ENCODE data around the gene SP6.

The SP6 gene

GRCh38 chr17:47819475-47819874, 31.5 kb downstream of the SP6 start:
- H3K27me3 ChIP-seq: no peaks in the 10 kb centered on the region
- no peak for TF ChIP-seq CTCF (IDR thresholded peaks at IDR 0.05)
- no peak overlapping the region for H3K27ac ChIP-seq
- no peaks in the 10 kb centered on the region for H3K9me3 ChIP-seq
- H3K36me3 ChIP-seq: peaks cover 61% of the 10 kb centered on the region
- H3K4me1 ChIP-seq (ENCODE audit: control insufficient read depth in 1 of 2, insufficient read depth in 1 of 2, low read depth in 1 of 2, low read length in 1 of 2): peaks cover 13 to 25% of the 10 kb centered on the region in 2 experiments
- H3K4me3 ChIP-seq (ENCODE audit: low read depth in 1 of 2, low read length in 1 of 2): no peak overlapping the region

- Histone ChIP-seq H3K4me3 (ENCODE audit: low read depth in 1 of 2, low read length in 1 of 2) (no peak overlapping the region), H3K9me3 (no peaks in the 10 kb centered on the region), H3K36me3 (peaks cover 61% of the 10 kb centered on the region), H3K27me3 (no peaks in the 10 kb centered on the region), H3K4me1 (ENCODE audit: control insufficient read depth in 1 of 2, insufficient read depth in 1 of 2, low read depth in 1 of 2, low read length in 1 of 2) (peaks cover 13 to 25% of the 10 kb centered on the region in 2 experiments), H3K27ac (no peak overlapping the region)
- no peak for TF ChIP-seq CTCF (IDR thresholded peaks at IDR 0.05)
Observed at GRCh38 chr17:47818002-47818695, 32.8 kb downstream of the SP6 start.

GRCh38 chr17:47816947-47817346, 34.0 kb downstream of the SP6 start:
- Histone ChIP-seq H3K27ac (no peak overlapping the region), H3K36me3 (peaks cover 71% of the 10 kb centered on the region), H3K9me3 (no peaks in the 10 kb centered on the region), H3K4me1 (ENCODE audit: control insufficient read depth in 1 of 2, insufficient read depth in 1 of 2, low read depth in 1 of 2, low read length in 1 of 2) (peaks cover 13 to 22% of the 10 kb centered on the region in 2 experiments), H3K27me3 (no peaks in the 10 kb centered on the region), H3K4me3 (ENCODE audit: low read depth in 1 of 2, low read length in 1 of 2) (no peak overlapping the region)
- no peak for TF ChIP-seq CTCF (IDR thresholded peaks at IDR 0.05)

- Histone ChIP-seq H3K4me1 (ENCODE audit: control insufficient read depth in 1 of 2, insufficient read depth in 1 of 2, low read depth in 1 of 2, low read length in 1 of 2) (peaks cover 6 to 15% of the 10 kb centered on the region in 2 experiments), H3K27me3 (no peaks in the 10 kb centered on the region), H3K9me3 (no peaks in the 10 kb centered on the region), H3K4me3 (ENCODE audit: low read depth in 1 of 2, low read length in 1 of 2) (no peak overlapping the region), H3K36me3 (peaks cover 77% of the 10 kb centered on the region), H3K27ac (no peak overlapping the region)
- no peak for TF ChIP-seq CTCF (IDR thresholded peaks at IDR 0.05)
Observed at GRCh38 chr17:47816111-47816735, 34.7 kb downstream of the SP6 start.

- H3K4me3 ChIP-seq (ENCODE audit: low read depth in 1 of 2, low read length in 1 of 2): no peak overlapping the region
- peaks cover 86% of the 10 kb centered on the region for H3K36me3 ChIP-seq
- H3K4me1 ChIP-seq (ENCODE audit: control insufficient read depth in 1 of 2, insufficient read depth in 1 of 2, low read depth in 1 of 2, low read length in 1 of 2): peaks cover 0 to 6% of the 10 kb centered on the region in 2 experiments
- no peak overlapping the region for H3K27ac ChIP-seq
- no peaks in the 10 kb centered on the region for H3K27me3 ChIP-seq
- H3K9me3 ChIP-seq: no peaks in the 10 kb centered on the region
- no peak for TF ChIP-seq CTCF (IDR thresholded peaks at IDR 0.05)
Observed at GRCh38 chr17:47815106-47815918, 35.7 kb downstream of the SP6 start.

Measured in neutrophil (primary cell).